Liver (tissue), 9 donors: ENCODE measurements around the gene ATP7B. TPM values are rescaled to one million over a fixed set of nuclear protein-coding genes. Genes with fewer than 3 reads are reported as not detected.
A peak's percentile ranks its signal among the peaks of the same experiment; 100 is the strongest.

Source experiments
- DNase-seq: peaks from one replicate; pipeline ENCODE4 v3.0.0-alpha.2; 2017; ENCODE audit warnings: low spot score
- H3K27ac ChIP-seq, 2 donors: one replicate each; pipeline ENCODE4 v1.7.0; 2013; ENCODE audit warnings: inconsistent platforms in 2 of 2, low read length in 2 of 2, control low read depth in 1 of 2, low read depth in 1 of 2, mild to moderate bottlenecking in 1 of 2
- H3K27me3 ChIP-seq, 4 donors: one replicate each; pipeline versions ENCODE4 v1.6.1 to v1.7.0; 2013; ENCODE audit warnings: low read length in 3 of 4, inconsistent platforms in 1 of 4, mild to moderate bottlenecking in 1 of 4, moderate library complexity in 1 of 4; ENCODE audit not compliant: control insufficient read depth in 4 of 4, insufficient read depth in 4 of 4
- H3K36me3 ChIP-seq, 4 donors: one replicate each; pipeline versions ENCODE4 v1.6.1 to v1.7.0; 2013; ENCODE audit warnings: low read length in 3 of 4, mild to moderate bottlenecking in 3 of 4, low read depth in 1 of 4, moderate library complexity in 1 of 4; ENCODE audit not compliant: control insufficient read depth in 4 of 4, insufficient read depth in 3 of 4
- H3K4me1 ChIP-seq, 4 donors: one replicate each; pipeline versions ENCODE4 v1.6.1 to v1.7.0; 2013; ENCODE audit warnings: low read length in 3 of 4, mild to moderate bottlenecking in 3 of 4, moderate library complexity in 1 of 4; ENCODE audit not compliant: control insufficient read depth in 4 of 4, insufficient read depth in 4 of 4
- H3K4me3 ChIP-seq, 3 donors: one replicate each; pipeline versions ENCODE4 v1.6.1 to v1.7.0; 2013; ENCODE audit warnings: low read length in 3 of 3, control low read depth in 1 of 3, low read depth in 1 of 3, mild to moderate bottlenecking in 1 of 3
- H3K9ac ChIP-seq, 2 donors: one replicate each; pipeline ENCODE4 v1.7.0; 2013; ENCODE audit warnings: low read length in 2 of 2, mild to moderate bottlenecking in 2 of 2, moderate library complexity in 2 of 2, control low read depth in 1 of 2, low read depth in 1 of 2
- H3K9me3 ChIP-seq, 4 donors: one replicate each; pipeline versions ENCODE4 v1.6.1 to v1.7.0; 2013; ENCODE audit warnings: low read length in 3 of 4; ENCODE audit not compliant: control insufficient read depth in 4 of 4
- ATF3 ChIP-seq: IDR thresholded peaks from 2 replicates; pipeline ENCODE4 v1.6.1; 2016; ENCODE audit warnings: antibody characterized with exemption
- CTCF ChIP-seq: fragments of 150-350 bp; IDR thresholded peaks from 2 replicates; pipeline ENCODE4 v1.5.1; 2017; ENCODE audit warnings: improper control_type of control experiment, low read depth, low read length; ENCODE audit not compliant: missing input control
- FOXA1 ChIP-seq: IDR thresholded peaks from 2 replicates; pipeline ENCODE4 v1.6.1; 2016; ENCODE audit warnings: antibody characterized with exemption
- HNF4A ChIP-seq, 2 donors: conservative IDR thresholded peaks; 2 replicates each; pipeline ENCODE4 v1.6.1; 2016; ENCODE audit warnings: antibody characterized with exemption in 2 of 2, mild to moderate bottlenecking in 2 of 2
- HNF4G ChIP-seq: IDR thresholded peaks from 2 replicates; pipeline ENCODE4 v1.6.1; 2016; ENCODE audit warnings: antibody characterized with exemption
- JUND ChIP-seq, 2 donors: IDR thresholded peaks; 2 replicates each; pipeline ENCODE4 v1.6.1; 2016; ENCODE audit warnings: antibody characterized with exemption in 2 of 2
- NR2F2 ChIP-seq: IDR thresholded peaks from 2 replicates; pipeline ENCODE4 v1.6.1; 2016; ENCODE audit warnings: antibody characterized with exemption
- RAD21 ChIP-seq, 2 donors: IDR thresholded peaks; 2 replicates each; pipeline ENCODE4 v1.6.1; 2016; ENCODE audit warnings: antibody characterized with exemption in 2 of 2, mild to moderate bottlenecking in 2 of 2
- RXRA ChIP-seq, 2 donors: IDR thresholded peaks; 2 replicates each; pipeline ENCODE4 v1.6.1; 2017 to 2018; ENCODE audit warnings: antibody characterized with exemption in 2 of 2, mild to moderate bottlenecking in 1 of 2
- TAF1 ChIP-seq: conservative IDR thresholded peaks from 2 replicates; pipeline ENCODE4 v1.6.1; 2016; ENCODE audit warnings: antibody characterized with exemption, mild to moderate bottlenecking
- YY1 ChIP-seq: IDR thresholded peaks from 2 replicates; pipeline ENCODE4 v1.6.1; 2016; ENCODE audit warnings: antibody characterized with exemption, mild to moderate bottlenecking
- WGBS: extraction: QIAGEN DNeasy Blood & Tissue Kit; methylation state at CpG from one replicate; pipeline ENCODE4 v1.1.7; 2013; 5-methylcytosine and 5-hydroxymethylcytosine counted together
- polyA plus RNA-seq, 2 donors: library from polyadenylated mRNA; stranded (reverse) in 1 of 2; unstranded in 1 of 2; fragments of 200-250 nt in 1 of 2; fragments of >200 nt in 1 of 2; fragmentation: Nextera tagmentation in 1 of 2; extraction: Ambion mirVana in 1 of 2; gene quantifications; one replicate each; pipeline versions ENCODE4 v1.2.1 to v1.2.3, GENCODE V29; 2013 to 2015
- total RNA-seq, 2 donors: library from RNA; depleted of rRNA; stranded (reverse); fragments of >200 nt; gene quantifications; one replicate each; pipeline ENCODE4 v1.2.3, GENCODE V29; 2014
- TF ChIP-seq, protein P1 (sequence below): IDR thresholded peaks from 2 replicates; pipeline ENCODE4 v1.6.1; 2016; ENCODE audit warnings: antibody characterized with exemption
- TF ChIP-seq, protein P2 (sequence below): IDR thresholded peaks from 2 replicates; pipeline ENCODE4 v1.6.1; 2016; ENCODE audit warnings: antibody characterized with exemption, mild to moderate bottlenecking
- donor health status: healthy.
- donor health status: healthy.
- donor health status: healthy.
- donor health status: healthy.
- donor health status: healthy.

Gene ATP7B
- total RNA-seq (10 to 100 TPM; 34.1 to 37.7 TPM), polyA plus RNA-seq (10 to 100 TPM in 1 of 2 donors, 1 to 10 TPM in 1; 8.0 to 10.1 TPM)

DNA sequence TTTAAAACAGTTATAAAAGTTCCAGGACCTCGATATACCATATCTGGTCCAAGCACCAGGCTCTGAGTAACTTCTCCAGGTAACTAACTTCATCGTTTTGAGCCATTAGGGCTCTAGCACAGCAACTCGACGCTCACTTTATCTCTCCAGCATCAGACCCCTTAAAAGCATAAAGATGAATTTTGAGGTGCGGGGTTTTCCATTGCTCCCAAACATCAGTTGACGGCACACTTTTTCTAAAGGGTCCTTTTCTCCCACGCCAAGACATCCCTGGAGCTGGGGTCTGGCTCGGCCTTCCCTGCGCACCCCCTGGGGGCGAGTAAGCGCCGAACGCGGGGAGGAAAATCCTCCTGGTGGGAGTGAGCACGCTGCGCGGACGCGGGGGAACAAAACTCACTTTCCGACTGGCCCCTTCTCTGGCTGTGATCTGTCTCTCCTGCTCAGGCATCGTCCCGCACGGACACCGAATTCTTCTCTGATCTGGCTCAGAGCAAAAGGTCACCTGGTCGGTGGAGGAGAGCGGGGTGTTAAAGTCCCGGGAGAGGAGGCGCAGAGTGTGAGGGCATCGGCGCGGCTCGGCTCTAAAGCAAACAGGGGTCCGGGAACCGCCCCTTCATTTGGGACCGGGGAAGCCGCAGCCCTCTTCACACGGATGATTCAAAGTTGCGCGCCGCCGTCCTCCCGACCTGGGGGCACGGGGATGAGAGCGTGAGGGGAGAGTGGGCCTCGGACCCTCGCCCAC lies at the start of gene ATP7B:
Gene ATP7B, minus strand, starts transcription at position 561 of the 742 bp plus-strand sequence. Its CDS starts 113 bp downstream, at position 448.
- no peaks in the 10 kb centered on the region for H3K36me3 ChIP-seq
- peak within 1 kb of the TSS; percentile 84 to 98 (median 95) for H3K4me3 ChIP-seq
- H3K27me3 ChIP-seq: no peaks in the 10 kb centered on the region
- 2% methylated on average over 46 of the region's 46 CpGs for WGBS
- H3K4me1 ChIP-seq: peaks cover 4 to 54% (median 41%) of the 10 kb centered on the region in 4 donors
- TF ChIP-seq RXRA (IDR thresholded peaks at IDR 0.05) (peak in 1 of 2 donors; percentile 13), RAD21 (IDR thresholded peaks at IDR 0.05) (peak in 1 of 2 donors; percentile 9), HNF4A (conservative IDR thresholded peaks at IDR 0.05) (peak in 1 of 2 donors; percentile 18), JUND (IDR thresholded peaks at IDR 0.05) (no peak)
- no peaks in the 10 kb centered on the region for H3K9me3 ChIP-seq
- peak within 1 kb of the TSS; percentile 72 to 84 for H3K27ac ChIP-seq
- H3K9ac ChIP-seq: peak within 1 kb of the TSS; percentile 95 to 100
- DNase-seq: no peak

DNA sequence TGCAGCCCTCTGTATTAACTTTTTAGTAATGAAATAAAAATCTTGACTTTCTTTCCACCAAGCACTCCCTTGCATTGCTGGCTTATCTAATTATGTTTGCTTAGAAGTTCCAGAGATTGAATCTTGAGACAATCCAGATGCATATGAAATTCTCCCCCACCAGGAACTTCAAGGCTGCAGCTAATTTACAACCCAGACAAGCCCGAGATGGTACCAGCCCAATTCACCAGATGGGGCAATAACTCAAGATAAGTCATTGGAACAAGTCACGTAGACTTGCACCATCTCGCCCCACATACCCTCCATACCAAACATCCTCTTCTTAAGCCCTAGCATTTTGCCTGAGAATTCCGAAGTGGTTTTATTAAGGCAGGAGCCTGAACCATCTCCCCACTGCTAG lies 42.2 kb upstream of the ATP7B start:
- Histone ChIP-seq H3K27ac (no peak overlapping the region), H3K4me1 (no peaks in the 10 kb centered on the region), H3K4me3 (no peak overlapping the region), H3K9me3 (peaks cover 0 to 2% (median 0%) of the 10 kb centered on the region in 4 donors), H3K27me3 (no peaks in the 10 kb centered on the region), H3K9ac (no peak overlapping the region), H3K36me3 (no peaks in the 10 kb centered on the region)
- no peak for DNase-seq
- TF ChIP-seq RXRA (IDR thresholded peaks at IDR 0.05): no peak
- no peak for TF ChIP-seq FOXA1
- TF ChIP-seq HNF4A (conservative IDR thresholded peaks at IDR 0.05): no peak
- no peak for TF ChIP-seq RAD21 (IDR thresholded peaks at IDR 0.05)
- TF ChIP-seq TAF1: no peak
- no peak for TF ChIP-seq CTCF
- TF ChIP-seq, protein P1, sequence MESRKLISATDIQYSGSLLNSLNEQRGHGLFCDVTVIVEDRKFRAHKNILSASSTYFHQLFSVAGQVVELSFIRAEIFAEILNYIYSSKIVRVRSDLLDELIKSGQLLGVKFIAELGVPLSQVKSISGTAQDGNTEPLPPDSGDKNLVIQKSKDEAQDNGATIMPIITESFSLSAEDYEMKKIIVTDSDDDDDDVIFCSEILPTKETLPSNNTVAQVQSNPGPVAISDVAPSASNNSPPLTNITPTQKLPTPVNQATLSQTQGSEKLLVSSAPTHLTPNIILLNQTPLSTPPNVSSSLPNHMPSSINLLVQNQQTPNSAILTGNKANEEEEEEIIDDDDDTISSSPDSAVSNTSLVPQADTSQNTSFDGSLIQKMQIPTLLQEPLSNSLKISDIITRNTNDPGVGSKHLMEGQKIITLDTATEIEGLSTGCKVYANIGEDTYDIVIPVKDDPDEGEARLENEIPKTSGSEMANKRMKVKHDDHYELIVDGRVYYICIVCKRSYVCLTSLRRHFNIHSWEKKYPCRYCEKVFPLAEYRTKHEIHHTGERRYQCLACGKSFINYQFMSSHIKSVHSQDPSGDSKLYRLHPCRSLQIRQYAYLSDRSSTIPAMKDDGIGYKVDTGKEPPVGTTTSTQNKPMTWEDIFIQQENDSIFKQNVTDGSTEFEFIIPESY: no peak
- no peak for TF ChIP-seq JUND (IDR thresholded peaks at IDR 0.05)
- TF ChIP-seq YY1: no peak
- TF ChIP-seq ATF3: no peak
- no peak for TF ChIP-seq HNF4G
- no peak for TF ChIP-seq NR2F2
- TF ChIP-seq, protein P2, sequence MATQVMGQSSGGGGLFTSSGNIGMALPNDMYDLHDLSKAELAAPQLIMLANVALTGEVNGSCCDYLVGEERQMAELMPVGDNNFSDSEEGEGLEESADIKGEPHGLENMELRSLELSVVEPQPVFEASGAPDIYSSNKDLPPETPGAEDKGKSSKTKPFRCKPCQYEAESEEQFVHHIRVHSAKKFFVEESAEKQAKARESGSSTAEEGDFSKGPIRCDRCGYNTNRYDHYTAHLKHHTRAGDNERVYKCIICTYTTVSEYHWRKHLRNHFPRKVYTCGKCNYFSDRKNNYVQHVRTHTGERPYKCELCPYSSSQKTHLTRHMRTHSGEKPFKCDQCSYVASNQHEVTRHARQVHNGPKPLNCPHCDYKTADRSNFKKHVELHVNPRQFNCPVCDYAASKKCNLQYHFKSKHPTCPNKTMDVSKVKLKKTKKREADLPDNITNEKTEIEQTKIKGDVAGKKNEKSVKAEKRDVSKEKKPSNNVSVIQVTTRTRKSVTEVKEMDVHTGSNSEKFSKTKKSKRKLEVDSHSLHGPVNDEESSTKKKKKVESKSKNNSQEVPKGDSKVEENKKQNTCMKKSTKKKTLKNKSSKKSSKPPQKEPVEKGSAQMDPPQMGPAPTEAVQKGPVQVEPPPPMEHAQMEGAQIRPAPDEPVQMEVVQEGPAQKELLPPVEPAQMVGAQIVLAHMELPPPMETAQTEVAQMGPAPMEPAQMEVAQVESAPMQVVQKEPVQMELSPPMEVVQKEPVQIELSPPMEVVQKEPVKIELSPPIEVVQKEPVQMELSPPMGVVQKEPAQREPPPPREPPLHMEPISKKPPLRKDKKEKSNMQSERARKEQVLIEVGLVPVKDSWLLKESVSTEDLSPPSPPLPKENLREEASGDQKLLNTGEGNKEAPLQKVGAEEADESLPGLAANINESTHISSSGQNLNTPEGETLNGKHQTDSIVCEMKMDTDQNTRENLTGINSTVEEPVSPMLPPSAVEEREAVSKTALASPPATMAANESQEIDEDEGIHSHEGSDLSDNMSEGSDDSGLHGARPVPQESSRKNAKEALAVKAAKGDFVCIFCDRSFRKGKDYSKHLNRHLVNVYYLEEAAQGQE: no peak
- 84% methylated on average over 4 of the region's 4 CpGs for WGBS
